Mucosa of rectum (tissue), 2 donors: Measurements from ENCODE around the gene RGS5.

Source experiments
- H3K27ac ChIP-seq, 2 donors: one replicate each; pipeline ENCODE4 v1.7.0; 2013; ENCODE audit warnings: inconsistent platforms in 2 of 2, low read depth in 2 of 2, low read length in 2 of 2
- H3K27me3 ChIP-seq, 2 donors: one replicate each; pipeline ENCODE4 v1.7.0; 2013; ENCODE audit warnings: low read length in 2 of 2; ENCODE audit not compliant: control insufficient read depth in 2 of 2, insufficient read depth in 2 of 2
- H3K36me3 ChIP-seq, 2 donors: one replicate each; pipeline ENCODE4 v1.7.0; 2013; ENCODE audit warnings: low read length in 2 of 2; ENCODE audit not compliant: control insufficient read depth in 2 of 2, insufficient read depth in 2 of 2
- H3K4me1 ChIP-seq, 2 donors: one replicate each; pipeline ENCODE4 v1.7.0; 2013; ENCODE audit warnings: low read length in 2 of 2, mild to moderate bottlenecking in 1 of 2; ENCODE audit not compliant: control insufficient read depth in 2 of 2, insufficient read depth in 2 of 2
- H3K4me3 ChIP-seq, 2 donors: one replicate each; pipeline ENCODE4 v1.7.0; 2013; ENCODE audit warnings: low read length in 2 of 2
- H3K9ac ChIP-seq, 2 donors: one replicate each; pipeline ENCODE4 v1.7.0; 2013; ENCODE audit warnings: low read length in 2 of 2, low read depth in 1 of 2, mild to moderate bottlenecking in 1 of 2
- H3K9me3 ChIP-seq, 2 donors: one replicate each; pipeline ENCODE4 v1.7.0; 2013; ENCODE audit warnings: low read length in 2 of 2; ENCODE audit not compliant: control insufficient read depth in 2 of 2
- donor health status: healthy.
- donor health status: Normal muscosa, but diverticular disease.

Gene RGS5

GRCh38 chr1:163094589-163094988 lies 108.1 kb downstream of the RGS5 start:
- no peak overlapping the region for H3K27ac ChIP-seq
- no peaks in the 10 kb centered on the region for H3K36me3 ChIP-seq
- H3K9ac ChIP-seq, result no peak overlapping the region
- no peak overlapping the region for H3K4me3 ChIP-seq
- no peaks in the 10 kb centered on the region for H3K9me3 ChIP-seq
- H3K4me1 ChIP-seq, result no peaks in the 10 kb centered on the region
- no peaks in the 10 kb centered on the region for H3K27me3 ChIP-seq

GRCh38 chr1:163094182-163094581 lies 108.5 kb downstream of the RGS5 start:
- Histone ChIP-seq H3K27me3 (no peaks in the 10 kb centered on the region), H3K27ac (no peak overlapping the region), H3K4me3 (no peak overlapping the region), H3K9me3 (no peaks in the 10 kb centered on the region), H3K4me1 (no peaks in the 10 kb centered on the region), H3K9ac (no peak overlapping the region), H3K36me3 (no peaks in the 10 kb centered on the region)

GRCh38 chr1:163093579-163093978 lies 109.1 kb downstream of the RGS5 start:
- Histone ChIP-seq H3K27me3 (no peaks in the 10 kb centered on the region), H3K9ac (no peak overlapping the region), H3K36me3 (no peaks in the 10 kb centered on the region), H3K9me3 (no peaks in the 10 kb centered on the region), H3K4me1 (no peaks in the 10 kb centered on the region), H3K4me3 (no peak overlapping the region), H3K27ac (no peak overlapping the region)

- Histone ChIP-seq H3K36me3 (no peaks in the 10 kb centered on the region), H3K4me3 (no peak overlapping the region), H3K27ac (no peak overlapping the region), H3K9ac (no peak overlapping the region), H3K27me3 (no peaks in the 10 kb centered on the region), H3K4me1 (no peaks in the 10 kb centered on the region), H3K9me3 (no peaks in the 10 kb centered on the region)
Measured at GRCh38 chr1:163093169-163093568, 109.5 kb downstream of the RGS5 start.
